GM12892 (cell line): ENCODE data around the gene SRGAP2B.
"Not testable (repeated sequence)": the region's sequence is repeated elsewhere in the genome, so short reads cannot be mapped to it uniquely, and the experiment has no call there.

Experiments
- POLR2A ChIP-seq: IDR thresholded peaks from 2 replicates; pipeline ENCODE4 v1.6.1; 2011; ENCODE audit warnings: low read depth, low read length, control low read depth
- POLR2AphosphoS5 ChIP-seq: IDR thresholded peaks from 2 replicates; pipeline ENCODE4 v1.6.1; 2011; ENCODE audit warnings: low read depth, low read length, control low read depth
- TAF1 ChIP-seq: IDR thresholded peaks from 2 replicates; pipeline ENCODE4 v1.6.1; 2011; ENCODE audit warnings: low read depth, mild to moderate bottlenecking, control low read depth, low read length, borderline replicate concordance

- TF ChIP-seq POLR2AphosphoS5, POLR2A, TAF1: not testable (repeated sequence)
Measured at GRCh38 chr1:145016492-145016862, 78.7 kb downstream of the SRGAP2B start.
